Measurements from ENCODE around the gene KREMEN1. TPM values are rescaled to one million over a fixed set of nuclear protein-coding genes. Genes with fewer than 3 reads are reported as not detected.

The KREMEN1 gene, protein sequence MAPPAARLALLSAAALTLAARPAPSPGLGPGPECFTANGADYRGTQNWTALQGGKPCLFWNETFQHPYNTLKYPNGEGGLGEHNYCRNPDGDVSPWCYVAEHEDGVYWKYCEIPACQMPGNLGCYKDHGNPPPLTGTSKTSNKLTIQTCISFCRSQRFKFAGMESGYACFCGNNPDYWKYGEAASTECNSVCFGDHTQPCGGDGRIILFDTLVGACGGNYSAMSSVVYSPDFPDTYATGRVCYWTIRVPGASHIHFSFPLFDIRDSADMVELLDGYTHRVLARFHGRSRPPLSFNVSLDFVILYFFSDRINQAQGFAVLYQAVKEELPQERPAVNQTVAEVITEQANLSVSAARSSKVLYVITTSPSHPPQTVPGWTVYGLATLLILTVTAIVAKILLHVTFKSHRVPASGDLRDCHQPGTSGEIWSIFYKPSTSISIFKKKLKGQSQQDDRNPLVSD
- total RNA-seq, result 0.65 and 0.67 TPM in 2 replicates

DNA sequence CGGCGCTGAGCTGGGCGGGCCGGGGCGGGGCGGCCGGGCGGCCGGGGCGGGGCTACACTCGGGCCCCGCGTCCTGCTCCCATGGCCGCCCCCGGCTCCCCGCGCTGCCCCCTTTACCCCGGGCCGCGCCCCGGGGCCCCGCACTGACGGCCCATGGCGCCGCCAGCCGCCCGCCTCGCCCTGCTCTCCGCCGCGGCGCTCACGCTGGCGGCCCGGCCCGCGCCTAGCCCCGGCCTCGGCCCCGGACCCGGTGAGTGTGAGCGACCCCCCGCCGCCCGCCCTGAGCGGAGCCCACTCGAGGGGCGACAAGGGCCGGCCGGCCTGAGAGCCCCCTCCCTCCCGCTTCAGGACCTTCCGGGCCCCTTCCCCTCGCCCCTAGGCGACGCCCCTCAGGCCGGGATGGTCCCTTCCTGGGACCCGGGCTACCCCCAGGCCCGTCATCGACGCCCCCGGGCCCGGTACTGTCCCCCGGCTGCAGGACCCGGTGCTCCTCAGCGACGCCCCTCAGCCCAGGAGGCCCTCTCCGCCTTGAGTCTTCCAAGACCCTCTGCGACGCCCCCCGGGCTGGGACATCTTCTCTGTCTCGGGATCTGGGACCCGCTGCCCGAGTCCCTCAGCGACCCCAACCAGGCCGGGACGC, at the start of gene KREMEN1:
Gene KREMEN1 (plus strand): TSS at position 57 of the 639 bp plus-strand sequence. CDS start 96 bp downstream, at position 153.

DNA sequence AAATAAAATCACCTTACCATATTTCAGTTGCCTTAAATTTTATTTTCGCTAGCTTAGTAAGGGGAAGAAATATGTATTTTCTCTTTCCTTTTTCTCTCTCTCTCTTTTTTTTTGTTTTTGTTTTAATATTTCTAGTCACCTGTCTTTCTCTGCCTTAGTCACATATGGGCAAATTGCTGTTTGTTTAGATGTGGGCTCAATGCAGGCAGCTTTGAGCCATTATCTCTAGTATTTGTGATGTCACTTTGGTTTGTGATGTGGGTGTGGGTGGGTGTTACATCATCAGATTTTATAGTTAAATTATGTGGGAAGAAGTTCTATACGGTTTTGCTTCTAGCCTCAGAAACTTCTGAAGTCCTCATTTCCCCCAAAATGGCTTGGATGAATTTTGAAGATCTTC, 11.1 kb upstream of the KREMEN1 start, which contains the start of gene C22orf31:
Gene C22orf31 (minus strand): TSS at position 59 of the 400 bp plus-strand sequence. CDS start 39 bp downstream, at position 20.

DNA sequence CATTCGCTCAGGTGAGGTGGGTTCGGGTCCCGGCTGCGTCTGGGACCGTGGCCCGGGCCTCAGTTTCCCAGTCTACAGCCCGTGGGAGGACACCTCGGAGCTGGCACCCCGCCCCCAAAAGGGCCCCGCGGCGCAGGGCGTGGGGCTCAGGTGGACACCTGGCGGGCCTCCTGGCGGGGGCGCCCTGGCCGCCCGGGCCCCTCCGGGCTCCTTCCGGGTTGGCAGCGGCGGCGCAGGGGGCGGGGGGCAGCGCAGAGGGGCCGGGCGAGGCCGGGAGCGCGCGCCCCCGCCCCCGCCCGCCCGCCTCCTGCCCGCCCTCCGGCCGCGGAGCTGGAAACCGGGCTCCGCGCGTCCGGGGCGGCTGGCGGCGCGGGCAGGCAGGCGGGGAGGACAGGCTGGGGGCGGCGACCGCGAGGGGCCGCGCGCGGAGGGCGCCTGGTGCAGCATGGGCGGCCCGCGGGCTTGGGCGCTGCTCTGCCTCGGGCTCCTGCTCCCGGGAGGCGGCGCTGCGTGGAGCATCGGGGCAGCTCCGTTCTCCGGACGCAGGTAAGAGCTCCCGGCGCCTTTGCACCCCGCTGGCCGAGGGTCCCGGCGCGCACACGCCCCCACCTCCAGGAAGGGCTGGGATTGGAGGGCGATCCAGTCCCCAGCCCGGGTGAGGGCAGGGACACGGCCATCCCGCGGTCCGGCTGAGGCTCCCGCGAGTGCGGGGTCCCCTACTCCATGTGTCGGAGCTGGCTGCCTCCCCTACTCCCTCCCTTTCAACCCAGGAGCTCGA, 132.9 kb downstream of the KREMEN1 start, which contains the start of gene EMID1:
Gene EMID1 (plus strand): TSS at position 303 of the 778 bp plus-strand sequence. CDS start 143 bp downstream, at position 446.

Small RNA genes lying within 50 kb of the gene (small RNA-seq; reads per million reads assigned to genes)
- gene RNU6-1219P (not detected), gene RNU6-810P (not detected)

Other genes starting within 250 kb of the KREMEN1 start
- 5.9 and 7.2 TPM in 2 replicates for gene ZNRF3, start 189.5 kb upstream of the KREMEN1 start, total RNA-seq
- gene C22orf31, start 11.2 kb upstream of the KREMEN1 start, total RNA-seq, result not detected in 2 replicates
- gene EMID1, start 132.9 kb downstream of the KREMEN1 start, total RNA-seq, result under 0.01 TPM in 1 of 2 replicates, not detected in the other
- gene RHBDD3, start 194.9 kb downstream of the KREMEN1 start, total RNA-seq, result 29.4 and 31.4 TPM in 2 replicates
- gene EWSR1, start 195.2 kb downstream of the KREMEN1 start, total RNA-seq, result 226 and 264 TPM in 2 replicates
- 27.2 and 38.2 TPM in 2 replicates for gene GAS2L1, start 233.6 kb downstream of the KREMEN1 start, total RNA-seq
- gene RASL10A, start 242.7 kb downstream of the KREMEN1 start, total RNA-seq, result 0.96 and 1.3 TPM in 2 replicates

All from vein endothelial cell (primary cell).